ENCODE data around the gene OLFML2B. TPM values are rescaled to one million over a fixed set of nuclear protein-coding genes. Genes with fewer than 3 reads are reported as not detected.
"Not testable (repeated sequence)": the region's sequence is repeated elsewhere in the genome, so short reads cannot be mapped to it uniquely, and the experiment has no call there.

The OLFML2B gene
- total RNA-seq, 1 donor from 2014 or later: 1.7 TPM

GRCh38 chr1:162018418-162018817 is 5.3 kb downstream of the OLFML2B start:
- no peak for DNase-seq (ENCODE audit: low read depth)
- H3K4me3 ChIP-seq (ENCODE audit: low read depth, low read length): no peak overlapping the region
- TF ChIP-seq CTCF (conservative IDR thresholded peaks at IDR 0.05; ENCODE audit: low read depth, low read length): no peak

- not testable (repeated sequence) for H3K4me3 ChIP-seq (ENCODE audit: low read depth, low read length); DNase-seq (ENCODE audit: low read depth)
Measured at GRCh38 chr1:162017791-162018190, 5.9 kb downstream of the OLFML2B start.

GRCh38 chr1:162016631-162017030 is 7.0 kb downstream of the OLFML2B start:
- DNase-seq (ENCODE audit: low read depth): no peak
- TF ChIP-seq CTCF (conservative IDR thresholded peaks at IDR 0.05; ENCODE audit: low read depth, low read length): no peak
- no peak overlapping the region for H3K4me3 ChIP-seq (ENCODE audit: low read depth, low read length)

GRCh38 chr1:162015196-162015595 is 8.5 kb downstream of the OLFML2B start:
- H3K4me3 ChIP-seq (ENCODE audit: low read depth, low read length): no peak overlapping the region
- no peak for TF ChIP-seq CTCF (conservative IDR thresholded peaks at IDR 0.05; ENCODE audit: low read depth, low read length)
- no peak for DNase-seq (ENCODE audit: low read depth)

- H3K4me3 ChIP-seq (ENCODE audit: low read depth, low read length): no peak overlapping the region
- TF ChIP-seq CTCF (conservative IDR thresholded peaks at IDR 0.05; ENCODE audit: low read depth, low read length): no peak
- DNase-seq (ENCODE audit: low read depth): no peak
Measured at GRCh38 chr1:162014202-162014601, 9.5 kb downstream of the OLFML2B start.

- no peak overlapping the region for H3K4me3 ChIP-seq (ENCODE audit: low read depth, low read length)
- TF ChIP-seq CTCF (conservative IDR thresholded peaks at IDR 0.05; ENCODE audit: low read depth, low read length): no peak
- no peak for DNase-seq (ENCODE audit: low read depth)
Measured at GRCh38 chr1:162013289-162013688, 10.4 kb downstream of the OLFML2B start.

DNA sequence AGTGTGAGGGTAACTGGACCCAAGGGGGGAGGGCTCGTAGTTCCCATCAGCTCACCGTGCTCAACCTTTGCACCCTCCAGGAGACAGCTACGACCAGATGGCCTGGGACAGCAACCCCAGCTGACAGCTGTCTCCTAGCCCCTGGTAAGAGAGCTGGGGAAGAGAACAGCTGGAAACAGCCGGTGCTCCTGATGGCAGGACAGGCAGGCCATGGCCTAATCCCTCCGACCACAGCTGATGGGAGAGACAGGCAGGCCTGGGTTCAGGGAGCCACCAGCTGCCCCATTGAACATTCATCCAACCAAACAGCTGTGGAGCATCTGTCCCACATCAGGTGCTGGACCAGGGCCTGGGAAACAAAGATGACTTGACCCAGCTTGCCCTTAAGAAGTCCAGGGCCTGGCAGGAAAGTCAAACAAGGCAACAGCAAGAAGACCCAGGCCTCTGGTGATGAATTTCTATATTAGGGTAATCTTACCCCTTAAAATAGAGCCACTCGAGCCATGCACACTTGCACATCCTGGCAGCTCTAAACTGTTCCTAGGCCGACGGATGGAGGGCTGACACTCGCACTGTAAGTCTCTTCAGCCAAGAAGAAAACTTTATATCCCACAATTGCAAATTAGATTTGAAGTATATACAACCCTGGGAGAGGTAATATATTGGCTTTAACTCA is 12.2 kb downstream of the OLFML2B start:
- H3K4me3 ChIP-seq (ENCODE audit: low read depth, low read length): no peak overlapping the region
- no peak for DNase-seq (ENCODE audit: low read depth)
- no peak for TF ChIP-seq CTCF (conservative IDR thresholded peaks at IDR 0.05; ENCODE audit: low read depth, low read length)
